GM04503 (cell line): ENCODE data around the gene PROK2.

Experiments used
- DNase-seq: peaks from one replicate; pipeline ENCODE4 v3.0.0-alpha.2; 2012; ENCODE audit warnings: low read depth

Gene PROK2

DNA sequence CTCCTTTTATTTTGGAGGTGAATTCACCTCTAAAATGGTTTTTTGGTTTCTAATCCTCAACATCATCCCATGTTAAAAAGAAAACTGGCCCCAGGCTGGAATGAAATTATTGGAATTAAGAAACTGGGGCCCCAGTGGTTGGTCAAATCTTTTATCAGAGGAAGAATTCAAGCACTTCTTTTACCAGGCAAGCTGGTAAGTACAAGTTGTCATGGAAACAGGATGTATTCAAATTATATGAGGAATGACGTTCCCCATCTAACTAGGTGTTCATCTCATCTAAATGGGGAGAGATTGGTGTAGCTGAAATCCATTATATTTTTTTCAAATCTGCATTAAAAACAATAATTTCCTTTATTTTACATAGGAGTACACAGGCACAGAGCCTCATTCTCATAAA lies 50.1 kb downstream of the PROK2 start:
- DNase-seq = no peak

- DNase-seq = no peak
These were observed 51.6 kb downstream of the PROK2 start for GRCh38 chr3:71733319-71733718.

DNA sequence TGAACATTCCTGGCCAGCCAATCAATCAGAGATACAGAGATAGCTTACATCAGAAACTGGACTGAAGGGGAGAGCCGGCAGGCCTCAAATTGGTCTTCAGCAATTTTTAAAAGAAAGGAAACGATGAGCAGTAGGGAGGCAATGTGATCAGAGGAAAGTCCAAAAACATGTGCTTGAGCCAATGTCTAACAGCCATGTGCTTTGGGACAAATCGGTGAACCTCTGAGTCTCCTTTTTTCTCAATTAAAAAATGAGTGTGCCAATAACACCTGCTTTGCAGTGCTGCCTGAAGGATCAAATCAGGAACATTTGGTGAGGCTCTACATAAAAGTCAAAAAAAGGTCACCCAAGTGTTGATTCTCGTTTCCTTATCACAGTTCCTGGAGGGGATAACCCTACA lies 52.3 kb downstream of the PROK2 start:
- DNase-seq = no peak

DNA sequence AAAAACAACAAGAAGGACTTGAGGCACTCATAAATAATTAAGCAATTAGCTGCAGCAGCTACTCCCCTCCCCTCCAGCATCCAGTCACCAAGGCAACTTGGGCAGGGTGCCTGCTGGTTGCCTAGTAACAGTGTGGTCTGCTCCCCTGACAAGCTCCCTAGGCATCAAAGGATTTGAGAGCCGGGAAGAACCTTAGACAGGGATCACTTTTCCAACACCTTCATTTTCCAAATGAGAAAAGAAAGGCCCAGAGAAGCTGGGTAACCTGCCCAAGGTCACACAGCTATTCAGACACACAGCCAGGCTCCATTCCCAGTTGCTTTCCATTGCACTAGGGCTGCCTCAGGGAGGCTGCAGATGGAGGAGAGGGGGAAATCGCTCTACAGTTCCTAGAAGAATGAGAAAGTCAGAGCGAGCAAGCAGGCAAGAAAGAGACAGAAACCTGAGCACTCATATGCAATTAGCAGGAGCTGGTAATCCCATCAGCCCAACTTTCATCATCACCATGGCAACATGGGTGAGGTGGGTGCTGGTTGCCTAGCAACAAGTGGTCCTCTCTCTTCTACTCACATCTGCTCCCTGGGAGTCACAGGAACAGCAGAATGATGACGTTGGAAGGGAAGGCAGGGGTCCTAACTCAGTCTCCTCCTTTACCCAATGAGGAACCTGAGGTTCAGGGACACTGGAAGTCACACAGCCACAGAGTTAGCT lies 56.2 kb downstream of the PROK2 start:
- DNase-seq = no peak

DNA sequence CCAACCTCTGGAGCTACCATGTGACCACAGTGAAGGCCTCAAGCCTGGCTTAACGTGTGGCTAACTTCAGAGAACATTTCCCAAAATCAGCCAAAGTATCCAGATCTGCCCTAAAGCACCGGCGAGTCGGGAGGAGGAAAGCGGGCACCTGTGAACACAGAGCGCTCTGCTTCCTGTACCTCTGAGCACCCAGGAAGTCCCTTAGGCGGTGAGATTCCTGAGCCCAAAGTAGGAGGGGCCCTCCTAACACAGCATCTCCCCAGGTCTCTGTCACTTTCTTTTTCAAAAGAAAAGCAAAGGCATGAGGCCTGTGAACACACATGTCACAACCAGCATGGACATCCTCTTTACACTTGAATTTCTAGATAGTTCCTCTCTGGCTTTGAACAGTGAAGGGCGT lies 58.8 kb downstream of the PROK2 start:
- no peak for DNase-seq

DNA sequence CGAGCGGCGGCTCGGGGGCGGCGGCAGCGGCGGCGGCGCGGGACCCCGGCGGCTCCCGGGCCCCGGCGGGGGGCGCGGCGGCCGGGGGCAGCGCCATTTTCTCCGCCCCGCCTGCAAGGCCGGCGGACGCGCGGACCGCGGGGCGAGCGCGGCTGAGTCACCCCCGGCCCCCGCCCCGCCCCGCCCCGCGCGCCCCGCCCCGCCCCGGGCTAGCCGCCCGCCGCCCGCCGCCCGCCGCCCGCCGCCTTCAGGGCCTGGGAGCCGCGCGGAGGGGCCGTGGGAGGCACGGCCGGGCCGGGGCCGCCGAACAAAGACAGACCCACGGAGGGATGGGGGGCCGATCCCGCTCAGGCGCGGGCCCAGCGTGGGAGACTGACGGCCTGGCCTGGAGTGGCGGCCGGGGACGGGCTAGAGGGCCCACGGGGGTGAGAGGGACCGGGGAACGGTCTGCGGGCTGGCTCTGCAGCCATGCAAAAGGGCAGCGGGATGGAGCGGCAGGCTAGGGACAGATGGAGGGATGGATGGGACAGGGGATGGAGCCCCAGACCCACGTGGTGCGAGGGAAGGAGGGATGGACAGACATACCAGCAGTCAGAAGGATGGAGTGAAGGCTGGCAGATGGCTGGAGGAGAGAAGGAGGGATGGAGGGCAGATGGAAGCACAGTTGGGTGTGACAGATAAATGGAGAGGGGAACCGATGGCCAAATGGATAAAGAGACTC lies 59.5 kb downstream of the PROK2 start, which contains the start of gene EIF4E3:
Gene EIF4E3, minus strand, starts transcription at position 132 of the 721 bp plus-strand sequence. Its CDS starts 35 bp downstream, at position 97.
- no peak for DNase-seq

DNA sequence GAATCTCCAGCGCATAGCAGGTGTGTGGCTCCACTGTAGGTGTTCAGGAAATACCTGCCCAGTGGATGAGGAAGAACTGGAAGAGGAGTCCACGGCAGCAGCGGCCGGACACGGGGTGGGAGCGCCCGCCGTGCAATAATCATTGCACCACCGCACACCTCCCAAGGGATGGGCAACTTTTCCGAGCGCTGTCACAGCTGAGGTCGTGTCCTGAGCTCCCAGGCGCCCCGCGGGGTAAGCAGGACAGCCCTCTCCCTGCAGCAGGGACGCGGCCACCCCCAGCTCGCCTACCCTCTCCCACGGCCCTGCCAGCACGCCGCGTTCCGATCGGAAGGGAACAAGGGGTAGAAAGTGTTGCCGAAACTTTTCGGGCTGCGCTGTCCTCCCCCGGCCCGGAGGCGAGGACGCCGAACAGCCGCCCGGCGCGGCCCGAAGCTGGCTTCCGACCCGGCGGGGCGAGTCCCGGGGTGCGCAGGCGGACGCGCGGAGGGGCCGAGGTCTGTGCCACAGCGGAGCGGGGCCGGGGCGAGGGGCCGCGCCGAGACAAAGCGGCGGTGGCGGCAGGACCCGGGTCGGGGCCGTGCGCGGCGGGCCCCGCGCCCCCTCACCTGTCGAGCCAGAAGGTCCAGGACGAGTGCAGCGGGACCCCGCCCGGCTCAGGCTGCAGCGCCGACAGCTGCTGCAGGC lies 60.2 kb downstream of the PROK2 start:
- no peak for DNase-seq

GRCh38 chr3:71724171-71724453 lies 60.8 kb downstream of the PROK2 start:
- no peak for DNase-seq

GRCh38 chr3:71723452-71724170 lies 61.3 kb downstream of the PROK2 start:
- DNase-seq = no peak

DNA sequence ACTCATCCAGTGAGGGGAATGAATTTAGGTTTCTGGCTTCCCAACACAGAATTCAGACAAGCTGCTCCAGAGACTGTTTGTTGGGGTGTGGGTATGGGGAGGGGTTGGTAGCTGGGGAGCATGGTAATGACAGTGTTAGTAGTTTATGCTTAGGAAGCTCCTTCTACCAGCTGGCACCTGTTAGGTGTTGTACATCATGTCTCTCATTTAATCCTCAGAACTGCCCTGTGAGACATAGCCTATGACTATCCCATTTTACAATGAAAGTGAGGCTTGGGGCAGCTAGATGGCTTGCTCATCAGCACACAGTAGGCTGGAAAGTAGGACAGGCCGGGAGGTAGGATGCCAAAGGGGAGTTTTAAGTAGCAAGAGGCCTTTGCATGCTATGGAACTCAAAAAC lies 62.3 kb downstream of the PROK2 start:
- DNase-seq = no peak
